GM12878 (cell line): ENCODE results near the gene TEX44. TPM values are rescaled to one million over a fixed set of nuclear protein-coding genes. Genes with fewer than 3 reads are reported as not detected.

Source experiments
- ATAC-seq: fragments of 200-7000 bp; cut with Tn5 transposase; 3 replicates; pipeline ENCODE4 v1.9.1; 2020; ENCODE audit warnings: mild to moderate bottlenecking, moderate library complexity
- BruUV-seq: library from RNA; stranded (reverse); fragments of 400-500 nt; replicated peaks from 2 replicates; lab custom pipeline; 2021; lab: Mats Ljungman, UMichigan
- CTCF ChIA-PET: fragments of 300-600 bp; sonication (Branson Sonifier 250); formaldehyde crosslinking; extraction: SDS; loops from one replicate; lab custom pipeline; 2021; ENCODE audit warnings: inconsistent platforms; lab: Yijun Ruan, JAX
- POLR2A ChIA-PET: fragments of 350-600 bp; formaldehyde crosslinking; extraction: SDS; loops from one replicate; lab custom pipeline; 2021; ENCODE audit warnings: inconsistent platforms; lab: Charles Lee
- RAD21 ChIA-PET: fragments of 300-600 bp; sonication (Branson Sonifier 250); formaldehyde crosslinking; loops from one replicate; lab custom pipeline; 2023; ENCODE audit warnings: antibody characterized with exemption; ENCODE audit not compliant: unreplicated experiment; lab: Charles Lee
- SMC1A ChIA-PET: fragments of 300-600 bp; sonication (Branson Sonifier 250); formaldehyde crosslinking; loops from one replicate; lab custom pipeline; 2023; ENCODE audit not compliant: unreplicated experiment, uncharacterized antibody; lab: Charles Lee
- DNase-seq: peaks from one replicate; pipeline ENCODE4 v3.0.0-alpha.2; 2011; ENCODE audit warnings: low read depth, low spot score
- FAIRE-seq: peaks from 3 replicates; lab custom pipeline; 2011; peaks lifted over from hg19 to GRCh38; lab: Jason Lieb, UNC
- H2AFZ ChIP-seq: 2 replicates; pipeline ENCODE4 v1.6.0; 2011; ENCODE audit warnings: low read depth, low read length, control low read depth; ENCODE audit not compliant: control insufficient read depth
- H3K27ac ChIP-seq: 2 replicates; pipeline ENCODE4 v1.5.1; 2011; ENCODE audit warnings: control low read depth; ENCODE audit not compliant: control insufficient read depth, insufficient read depth
- H3K27me3 ChIP-seq, 2 experiments: replicated peaks in 1 of 2; 2 replicates each; pipeline versions ENCODE4 v1.6.0 to v1.6.1; 2011; ENCODE audit warnings: low read length in 1 of 2; ENCODE audit not compliant: control insufficient read depth in 2 of 2, insufficient read depth in 2 of 2
- H3K36me3 ChIP-seq, 2 experiments: 2 replicates each; pipeline ENCODE4 v1.5.1; 2011; ENCODE audit warnings: low read length in 1 of 2; ENCODE audit not compliant: control insufficient read depth in 2 of 2, insufficient read depth in 2 of 2
- H3K4me1 ChIP-seq: 2 replicates; pipeline ENCODE4 v1.6.1; 2011; ENCODE audit warnings: mild to moderate bottlenecking, low read length, moderate library complexity, mixed read lengths; ENCODE audit not compliant: control insufficient read depth, insufficient read depth
- H3K4me2 ChIP-seq: 2 replicates; pipeline ENCODE4 v1.6.0; 2011; ENCODE audit warnings: control low read depth; ENCODE audit not compliant: control insufficient read depth, insufficient read depth
- H3K4me3 ChIP-seq: fragments of 200-600 bp; sonication (generic); 2 replicates; pipeline ENCODE4 v1.5.1; 2016
- H3K79me2 ChIP-seq: 2 replicates; pipeline ENCODE4 v1.6.0; 2011; ENCODE audit warnings: low read length; ENCODE audit not compliant: control insufficient read depth, insufficient read depth
- H3K9ac ChIP-seq: 2 replicates; pipeline ENCODE4 v1.8.0; 2011; ENCODE audit warnings: low read length, control low read depth, mixed read lengths; ENCODE audit not compliant: control insufficient read depth, insufficient read depth
- H3K9me3 ChIP-seq: replicated peaks from 3 replicates; pipeline ENCODE4 v1.5.1; 2011; ENCODE audit warnings: mild to moderate bottlenecking, low read length; ENCODE audit not compliant: control insufficient read depth, insufficient read depth
- H4K20me1 ChIP-seq: 2 replicates; pipeline ENCODE4 v1.6.0; 2011; ENCODE audit not compliant: control insufficient read depth, insufficient read depth
- EZH2 ChIP-seq: IDR thresholded peaks from 2 replicates; pipeline ENCODE4 v1.6.1; 2012; ENCODE audit warnings: low read depth, mild to moderate bottlenecking, control low read depth, inconsistent platforms, low read length, borderline replicate concordance; ENCODE audit not compliant: control insufficient read depth
- FOXK2 ChIP-seq: fragments of 450-650 bp; IDR thresholded peaks from 2 replicates; pipeline ENCODE4 v1.6.1; 2017; ENCODE audit warnings: mild to moderate bottlenecking, moderate library complexity
- NFYB ChIP-seq: IDR thresholded peaks from 2 replicates; pipeline ENCODE4 v1.6.1; 2011; ENCODE audit warnings: low read depth, mild to moderate bottlenecking, low read length, improper control_type of control experiment, moderate library complexity; ENCODE audit not compliant: insufficient read depth
- RELA ChIP-seq: fragments of 450-650 bp; IDR thresholded peaks from 2 replicates; pipeline ENCODE4 v1.8.0; 2014; ENCODE audit warnings: borderline replicate concordance; ENCODE audit not compliant: partially characterized antibody
- TCF12 ChIP-seq: IDR thresholded peaks from 2 replicates; pipeline ENCODE4 v1.6.1; 2011; ENCODE audit warnings: low read depth, mild to moderate bottlenecking, low read length
- TCF3 ChIP-seq: IDR thresholded peaks from 2 replicates; pipeline ENCODE4 v1.6.1; 2012; ENCODE audit warnings: low read depth, mild to moderate bottlenecking, low read length, borderline replicate concordance; ENCODE audit not compliant: insufficient read depth
- WGBS: methylation state at CpG from one replicate; pipeline ENCODE4 v1.1.6; 2016; ENCODE audit warnings: low lambda C conversion rate; ENCODE audit not compliant: insufficient replicate concordance, insufficient coverage; ENCODE audit errors: missing lambda C conversion rate; 5-methylcytosine and 5-hydroxymethylcytosine counted together
- in situ Hi-C: fragments of 300-500 bp; cut with MboI; formaldehyde crosslinking; loops from 9 replicates; pipeline ENCODE4 v1.14.3; 2018; ENCODE audit warnings: mixed read lengths
- intact Hi-C: fragments of 100-400 bp; cut with micrococcal nuclease; formaldehyde crosslinking; loops from one replicate; pipeline ENCODE4 v1.14.2; 2022; ENCODE audit not compliant: unreplicated experiment
- polyA plus RNA-seq, 11 experiments: library from polyadenylated mRNA; depleted of rRNA in 4 of 11; unstranded in 6 of 11; stranded (reverse) in 5 of 11; fragments of >200 nt; fragmentation: Nextera tagmentation in 4 of 11; fragmentation: Illumina TruSeq in 1 of 11; extraction: Ambion mirVana in 4 of 11; extraction: Trizol in 1 of 11; gene quantifications; 1 replicate in 1 of 11; 2 replicates in 10 of 11; pipeline versions ENCODE4 v1.2.1 to v1.2.3, GENCODE V29; 2011 to 2016; ENCODE audit warnings: inconsistent platforms in 2 of 11, missing spikeins in 2 of 11, low read depth in 1 of 11
- total RNA-seq, 4 experiments: library from RNA; depleted of rRNA in 3 of 4; stranded (reverse); fragments of >200 nt in 3 of 4; fragmentation: Illumina TruSeq in 1 of 4; extraction: Trizol in 1 of 4; gene quantifications; 2 replicates each; pipeline versions ENCODE4 v1.2.1 to v1.2.3, GENCODE V29; 2013 to 2021

The TEX44 gene
- total and polyA plus RNA-seq, 10 of the 15 experiments (the other 5 are each of a cell fraction or from before 2014, with no cell fraction given): not detected

DNA sequence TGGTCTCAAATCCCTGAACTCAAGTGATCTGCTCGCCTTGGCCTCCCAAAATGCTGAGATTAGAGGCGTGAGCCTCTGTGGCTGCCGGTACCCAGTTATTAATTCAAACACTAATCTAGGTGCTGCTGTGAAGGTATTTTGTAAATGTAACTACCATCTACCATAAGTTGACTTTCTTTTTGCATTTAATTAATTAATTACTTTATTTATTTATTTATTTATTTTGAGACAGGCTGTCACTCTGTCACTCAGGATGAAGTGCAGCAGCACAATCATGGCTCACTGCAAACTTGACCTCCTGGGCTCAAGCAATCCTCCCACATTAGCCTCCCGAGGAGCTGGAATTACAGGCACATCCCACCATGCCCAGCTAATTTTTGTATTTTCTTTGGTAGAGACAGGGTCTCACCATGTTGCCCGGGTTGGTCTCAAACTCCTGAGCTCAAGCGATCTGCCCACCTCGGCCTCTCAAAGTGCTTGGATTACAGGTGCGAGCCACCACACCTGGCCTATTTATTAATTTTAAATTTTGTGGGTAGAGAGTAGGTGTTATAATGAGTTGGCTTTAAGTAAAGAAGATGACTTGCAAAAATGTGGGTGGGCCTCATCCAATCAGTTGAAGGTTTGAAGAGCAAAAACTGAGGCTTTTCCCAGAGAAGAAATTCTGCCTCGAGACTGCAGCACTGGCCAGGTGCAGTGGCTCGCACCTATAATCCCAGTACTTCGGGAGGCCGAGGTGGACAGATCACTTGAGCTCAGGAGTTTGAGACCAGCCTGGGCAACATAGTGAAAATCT, 45.2 kb upstream of the TEX44 start:
- ATAC-seq (no peak), DNase-seq (no peak), FAIRE-seq (no peak)
- no peak overlapping the region for H3K9ac ChIP-seq
- RAD21 ChIA-PET: interaction anchor here (2.8 kb wide), 1 partner anchor 8 kb away, joined by 18 read pairs; no protein-coding TSS in a partner anchor
- H3K27me3 ChIP-seq: no peaks in the 10 kb centered on the region
- no peak overlapping the region for H2AFZ ChIP-seq
- TF ChIP-seq TCF3: no peak
- TF ChIP-seq RELA: no peak
- no peak for TF ChIP-seq NFYB
- no peak for TF ChIP-seq FOXK2
- no peak for TF ChIP-seq EZH2
- no peak overlapping the region for H3K4me3 ChIP-seq
- no peak overlapping the region for H3K4me2 ChIP-seq
- intact Hi-C loops: loop anchor here (5.0 kb wide), 1 partner anchor 85 kb away; the partner anchor contains the start of gene NCL
- CTCF ChIA-PET: interaction anchor here (0.6 to 5.7 kb wide), 7 partner anchors 9 to 139 kb away, joined by 3 to 48 read pairs (median 3); no protein-coding TSS in a partner anchor
- no peaks in the 10 kb centered on the region for H3K79me2 ChIP-seq
- SMC1A ChIA-PET: interaction anchor here (0.8 to 2.7 kb wide), 3 partner anchors 7 to 14 kb away, joined by 3 to 10 read pairs (median 4); no protein-coding TSS in a partner anchor
- H3K9me3 ChIP-seq: peaks cover 14% of the 10 kb centered on the region
- H3K36me3 ChIP-seq: no peaks in the 10 kb centered on the region
- POLR2A ChIA-PET: interaction anchor here (0.6 kb wide), 1 partner anchor 14 kb away, joined by 4 read pairs; no protein-coding TSS in a partner anchor
- no peaks in the 10 kb centered on the region for H4K20me1 ChIP-seq
- in situ Hi-C loops: no loop called here
- WGBS: 98% methylated on average over 12 of the region's 12 CpGs
- H3K4me1 ChIP-seq: peaks cover 30% of the 10 kb centered on the region
- no peak overlapping the region for H3K27ac ChIP-seq
- no TSS peak for BruUV-seq

DNA sequence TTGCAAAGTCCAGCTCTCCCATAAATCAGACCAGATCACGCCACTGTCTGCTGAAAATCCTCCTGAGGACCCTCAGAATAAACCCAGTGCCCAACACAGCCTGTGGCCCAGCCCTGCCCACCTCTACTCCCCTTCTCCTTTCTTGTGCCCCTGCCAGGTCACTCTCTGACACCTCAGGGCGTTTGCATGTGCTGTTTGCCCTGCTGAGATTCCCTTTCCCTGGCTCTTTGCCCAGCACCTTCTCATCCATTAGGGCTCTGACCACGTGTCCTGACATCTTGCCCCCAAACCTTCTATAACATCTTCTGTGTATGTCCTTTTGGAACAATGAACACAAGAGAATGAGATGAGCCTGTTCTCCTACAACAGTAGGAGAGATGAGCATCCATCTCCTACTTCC, 43.9 kb upstream of the TEX44 start:
- BruUV-seq: no TSS peak
- Histone ChIP-seq H3K36me3 (no peaks in the 10 kb centered on the region), H3K79me2 (no peaks in the 10 kb centered on the region), H3K4me2 (no peak overlapping the region), H2AFZ (no peak overlapping the region), H3K9ac (no peak overlapping the region), H3K9me3 (peaks cover 16% of the 10 kb centered on the region), H3K27me3 (no peaks in the 10 kb centered on the region), H4K20me1 (no peaks in the 10 kb centered on the region), H3K27ac (no peak overlapping the region), H3K4me3 (no peak overlapping the region), H3K4me1 (peaks cover 30% of the 10 kb centered on the region)
- intact Hi-C loops (loop anchor here (5.0 kb wide), 1 partner anchor 86 kb away; the partner anchor contains the start of gene NCL), in situ Hi-C loops (no loop called here)
- no peak for FAIRE-seq
- TF ChIP-seq TCF12 (no peak), TCF3 (no peak)
- ChIA-PET SMC1A (interaction anchor here (0.5 to 1.5 kb wide), 2 partner anchors 9 to 15 kb away, joined by 4 read pairs; no protein-coding TSS in a partner anchor), POLR2A (no interaction called here), CTCF (interaction anchor here (0.6 to 1.5 kb wide), 3 partner anchors 31 to 320 kb away, joined by 3 read pairs; no protein-coding TSS in a partner anchor), RAD21 (no interaction called here)
- 51% methylated on average over 3 of the region's 3 CpGs for WGBS
- DNase-seq: no peak
- ATAC-seq: no peak
